GM21390 (cell line): ENCODE results near the gene EYA2.
A peak's percentile ranks its signal among the peaks of the same experiment; 100 is the strongest.
"Not testable (repeated sequence)": the region's sequence is repeated elsewhere in the genome, so short reads cannot be mapped to it uniquely, and the experiment has no call there.

Experiments used
- ATAC-seq: cut with Tn5 transposase; IDR thresholded peaks from one replicate; pipeline ENCODE4 v1.9.1; 2021; ENCODE audit not compliant: unreplicated experiment

EYA2 gene

GRCh38 chr20:47196091-47197081 is 301.7 kb downstream of the EYA2 start:
- peak; percentile 53 for ATAC-seq

GRCh38 chr20:47198254-47198671 is 303.6 kb downstream of the EYA2 start:
- ATAC-seq = peak; percentile 52

- no peak for ATAC-seq
Observed at GRCh38 chr20:47198996-47199552, 304.4 kb downstream of the EYA2 start.

- ATAC-seq = no peak
Observed at GRCh38 chr20:47201074-47201730, 306.6 kb downstream of the EYA2 start.

GRCh38 chr20:47202733-47203667 is 308.4 kb downstream of the EYA2 start:
- no peak for ATAC-seq

GRCh38 chr20:47204008-47204849 is 309.6 kb downstream of the EYA2 start:
- no peak for ATAC-seq

- not testable (repeated sequence) for ATAC-seq
Observed at GRCh38 chr20:47204850-47205122, 310.1 kb downstream of the EYA2 start.

GRCh38 chr20:47205577-47206123 is 311.0 kb downstream of the EYA2 start:
- no peak for ATAC-seq

GRCh38 chr20:47206552-47206951 is 311.9 kb downstream of the EYA2 start:
- not testable (repeated sequence) for ATAC-seq

- ATAC-seq = no peak
Observed at GRCh38 chr20:47206962-47207641, 312.5 kb downstream of the EYA2 start.

- no peak for ATAC-seq
Observed at GRCh38 chr20:47208534-47209174, 314.0 kb downstream of the EYA2 start.

GRCh38 chr20:47209982-47210381 is 315.3 kb downstream of the EYA2 start:
- no peak for ATAC-seq

- ATAC-seq = no peak
Observed at GRCh38 chr20:47210470-47210869, 315.8 kb downstream of the EYA2 start.

- no peak for ATAC-seq
Observed at GRCh38 chr20:47211036-47211435, 316.4 kb downstream of the EYA2 start.

GRCh38 chr20:47212606-47213207 is 318.1 kb downstream of the EYA2 start:
- ATAC-seq = no peak

- ATAC-seq = no peak
Observed at GRCh38 chr20:47213966-47214365, 319.3 kb downstream of the EYA2 start.

- no peak for ATAC-seq
Observed at GRCh38 chr20:47215653-47216397, 321.2 kb downstream of the EYA2 start.
